Left renal pelvis (tissue), 4 donors: ENCODE measurements around the gene SKAP1. TPM values are rescaled to one million over a fixed set of nuclear protein-coding genes. Genes with fewer than 3 reads are reported as not detected.

ENCODE experiments used
- DNase-seq, 4 donors: peaks; one replicate each; pipeline ENCODE4 v3.0.0-alpha.2; 2013; ENCODE audit warnings: low read depth in 4 of 4, low spot score in 3 of 4
- polyA plus RNA-seq, 4 donors: library from polyadenylated mRNA; unstranded; fragments of 120-200 nt; gene quantifications; one replicate each; pipeline ENCODE4 v1.2.1, GENCODE V29; 2013; ENCODE audit not compliant: insufficient read length in 4 of 4

Gene SKAP1
- polyA plus RNA-seq, 4 donors: 1.6 to 12.7 (median 11.3) TPM

- no peak for DNase-seq
Observed at GRCh38 chr17:48155889-48156611, 274.0 kb downstream of the SKAP1 start.

GRCh38 chr17:48153691-48154358 lies 276.2 kb downstream of the SKAP1 start:
- no peak for DNase-seq

- DNase-seq: no peak
Observed at GRCh38 chr17:48152289-48152688, 277.7 kb downstream of the SKAP1 start.

GRCh38 chr17:48151220-48151619 lies 278.8 kb downstream of the SKAP1 start:
- DNase-seq: no peak

GRCh38 chr17:48150597-48151001 lies 279.4 kb downstream of the SKAP1 start:
- no peak for DNase-seq

- no peak for DNase-seq
Observed at GRCh38 chr17:48149787-48150463, 280.1 kb downstream of the SKAP1 start.

GRCh38 chr17:48148854-48149786 lies 280.9 kb downstream of the SKAP1 start:
- no peak for DNase-seq

GRCh38 chr17:48148029-48148770 lies 281.8 kb downstream of the SKAP1 start:
- no peak for DNase-seq

- no peak for DNase-seq
Observed at GRCh38 chr17:48144976-48145798, 284.8 kb downstream of the SKAP1 start.

GRCh38 chr17:48144231-48144630 lies 285.8 kb downstream of the SKAP1 start:
- DNase-seq: no peak

- no peak for DNase-seq
Observed at GRCh38 chr17:48143629-48144028, 286.4 kb downstream of the SKAP1 start.

- DNase-seq: no peak
Observed at GRCh38 chr17:48139944-48140343, 290.1 kb downstream of the SKAP1 start.

GRCh38 chr17:48137656-48138055 lies 292.4 kb downstream of the SKAP1 start:
- no peak for DNase-seq

- DNase-seq: no peak
Observed at GRCh38 chr17:48134912-48135480, 295.0 kb downstream of the SKAP1 start.

- DNase-seq: no peak
Observed at GRCh38 chr17:48132385-48132784, 297.6 kb downstream of the SKAP1 start.

- DNase-seq: peak in 2 of 4 donors; percentile 64 to 66
Observed at GRCh38 chr17:48131216-48131824, 298.7 kb downstream of the SKAP1 start.

- no peak for DNase-seq
Observed at GRCh38 chr17:48129981-48130380, 300.0 kb downstream of the SKAP1 start.

GRCh38 chr17:48128400-48128799 lies 301.6 kb downstream of the SKAP1 start:
- DNase-seq: no peak
